ENCODE data around the gene RARRES1.

DNA sequence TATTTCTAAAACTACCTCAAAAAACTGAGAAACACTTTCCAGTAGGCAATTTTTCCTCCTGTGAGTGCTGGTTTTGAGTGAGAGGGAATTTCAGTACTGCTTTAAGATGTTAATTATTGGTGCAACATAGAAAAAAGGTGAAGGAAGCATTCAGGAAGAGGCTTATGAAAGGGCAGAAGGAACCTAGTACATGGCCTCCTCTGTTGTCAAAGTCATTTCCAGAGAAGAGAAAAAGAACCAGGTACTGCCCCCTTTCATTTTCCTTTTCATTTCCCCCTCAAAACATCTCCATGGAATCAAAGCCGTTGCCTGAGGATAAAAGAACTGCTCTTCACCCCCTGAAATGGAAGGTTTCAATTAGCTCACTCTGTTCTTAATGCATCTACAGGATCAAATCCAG is 19.8 kb downstream of the RARRES1 start:
- TF ChIP-seq SUZ12 (IDR thresholded peaks at IDR 0.05): no peak
- TF ChIP-seq NFRKB (IDR thresholded peaks at IDR 0.05): no peak
- no peak for TF ChIP-seq SP1 (IDR thresholded peaks at IDR 0.05)
- no peak for TF ChIP-seq FOXK2 (IDR thresholded peaks at IDR 0.05)
- TF ChIP-seq FOXM1 (IDR thresholded peaks at IDR 0.05; ENCODE audit: borderline replicate concordance): no peak
- TF ChIP-seq L3MBTL2 (conservative IDR thresholded peaks at IDR 0.05): no peak
- TF ChIP-seq HDGF (IDR thresholded peaks at IDR 0.05; ENCODE audit: borderline replicate concordance): no peak

All from HEK293T (cell line).